HUES64 (cell line): ENCODE measurements around the gene HORMAD2. TPM values are rescaled to one million over a fixed set of nuclear protein-coding genes. Genes with fewer than 3 reads are reported as not detected.

Experiments used
- H3K27ac ChIP-seq: 2 replicates; pipeline ENCODE4 v1.7.0; 2013; ENCODE audit warnings: low read depth, low read length, inconsistent platforms
- H3K27me3 ChIP-seq: 2 replicates; pipeline ENCODE4 v1.6.1; 2013; ENCODE audit warnings: mild to moderate bottlenecking, low read length; ENCODE audit not compliant: insufficient read depth
- H3K36me3 ChIP-seq: 2 replicates; pipeline ENCODE4 v1.6.1; 2013; ENCODE audit warnings: mild to moderate bottlenecking, low read length; ENCODE audit not compliant: insufficient read depth
- H3K4me1 ChIP-seq: 2 replicates; pipeline ENCODE4 v1.6.1; 2013; ENCODE audit warnings: mild to moderate bottlenecking, low read length, moderate library complexity; ENCODE audit not compliant: insufficient read depth
- H3K4me3 ChIP-seq: 2 replicates; pipeline ENCODE4 v1.5.1; 2013; ENCODE audit warnings: mild to moderate bottlenecking, low read length, moderate library complexity
- H3K9ac ChIP-seq: 2 replicates; pipeline ENCODE4 v1.6.1; 2013; ENCODE audit warnings: mild to moderate bottlenecking, low read depth, low read length
- H3K9me3 ChIP-seq: 2 replicates; pipeline ENCODE4 v1.6.1; 2013; ENCODE audit warnings: low read depth, low read length; ENCODE audit not compliant: insufficient read depth
- WGBS: fragments of 150-250, 120-280 bp; methylation state at CpG from one replicate; pipeline ENCODE4 v1.1.7; 2013; ENCODE audit warnings: missing lambda C conversion rate; 5-methylcytosine and 5-hydroxymethylcytosine counted together
- polyA plus RNA-seq, 2 experiments: library from polyadenylated mRNA; stranded (reverse); fragments of 50-300 nt; gene quantifications; one replicate each; pipeline ENCODE4 v1.2.3, GENCODE V29; 2013

Gene HORMAD2, protein sequence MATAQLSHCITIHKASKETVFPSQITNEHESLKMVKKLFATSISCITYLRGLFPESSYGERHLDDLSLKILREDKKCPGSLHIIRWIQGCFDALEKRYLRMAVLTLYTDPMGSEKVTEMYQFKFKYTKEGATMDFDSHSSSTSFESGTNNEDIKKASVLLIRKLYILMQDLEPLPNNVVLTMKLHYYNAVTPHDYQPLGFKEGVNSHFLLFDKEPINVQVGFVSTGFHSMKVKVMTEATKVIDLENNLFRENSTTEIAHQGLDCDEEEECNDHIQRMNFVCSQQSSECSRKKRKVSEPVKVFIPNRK
- polyA plus RNA-seq (2013, experiment 1 of 2), result not detected
- polyA plus RNA-seq (2013, experiment 2 of 2), result not detected

DNA sequence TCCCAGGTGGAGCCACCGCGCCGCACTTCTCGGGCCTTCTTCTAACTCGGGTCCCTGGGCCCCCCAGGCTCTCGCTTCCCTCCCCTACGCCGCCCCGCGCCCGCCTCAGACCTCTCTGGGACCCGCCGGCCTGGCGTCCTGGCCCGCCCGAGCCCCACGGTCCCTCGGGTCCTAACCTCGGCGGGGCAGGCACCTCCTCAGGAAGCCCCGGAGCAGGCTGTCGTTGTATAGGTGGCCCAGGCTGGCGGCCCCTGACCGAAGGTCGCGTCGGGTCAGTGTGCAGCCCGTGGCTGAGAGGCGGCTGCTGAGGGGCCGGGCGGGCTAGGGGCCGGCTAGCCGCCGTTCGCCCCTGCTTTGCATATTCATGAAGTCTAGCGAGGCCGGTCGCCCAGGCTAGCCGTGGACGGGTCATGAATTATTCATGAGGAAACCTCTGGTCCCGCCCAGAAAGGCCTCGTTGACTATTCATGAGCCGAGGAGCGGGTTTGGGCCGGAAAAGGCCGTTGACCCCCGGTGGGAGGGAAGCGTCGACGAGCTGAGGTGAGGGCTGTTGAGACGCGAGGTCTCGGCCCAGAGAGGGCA lies at the start of gene HORMAD2:
HORMAD2 (plus strand) TSS at position 513 of the 582 bp plus-strand sequence. CDS start 13,489 bp downstream, outside the sequence.
- no peak within 1 kb of the TSS for H3K27ac ChIP-seq
- H3K36me3 ChIP-seq, result no peaks in the 10 kb centered on the region
- peak within 1 kb of the TSS; percentile 47 for H3K4me3 ChIP-seq
- peaks cover 2% of the 10 kb centered on the region; the same call in 1 of the 2 replicates for H3K27me3 ChIP-seq
- 44% methylated on average over 53 of the region's 53 CpGs for WGBS
- peak within 1 kb of the TSS; percentile 58; the same call in 1 of the 2 replicates for H3K9ac ChIP-seq
- no peaks in the 10 kb centered on the region for H3K9me3 ChIP-seq
- peaks cover 3% of the 10 kb centered on the region; the same call in 1 of the 2 replicates for H3K4me1 ChIP-seq

DNA sequence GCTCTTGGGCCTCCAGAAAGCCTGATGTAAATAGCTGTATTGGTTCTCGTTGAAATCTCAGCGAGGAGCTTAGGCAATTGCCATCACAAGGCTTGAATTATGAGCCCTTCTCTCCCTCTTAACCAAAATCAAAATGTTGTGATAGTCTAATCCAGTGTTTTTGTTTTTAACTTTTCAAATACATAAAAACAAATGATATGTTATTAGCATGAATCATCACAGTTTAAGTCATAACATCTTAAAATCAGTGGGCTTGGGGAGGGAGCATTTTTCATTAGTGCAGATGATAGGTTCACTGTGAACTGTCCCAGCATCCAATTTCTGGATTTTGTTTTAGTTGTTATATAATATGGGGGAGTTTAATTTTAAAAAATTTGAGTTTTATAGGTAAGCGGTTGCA lies 48.9 kb upstream of the HORMAD2 start:
- Histone ChIP-seq H3K4me3 (no peak overlapping the region), H3K27me3 (no peaks in the 10 kb centered on the region), H3K27ac (no peak overlapping the region), H3K4me1 (no peaks in the 10 kb centered on the region), H3K9ac (no peak overlapping the region), H3K36me3 (peaks cover 22% of the 10 kb centered on the region), H3K9me3 (no peaks in the 10 kb centered on the region)
- 93% methylated on average over 3 of the region's 3 CpGs for WGBS

- Histone ChIP-seq H3K4me3 (no peak overlapping the region), H3K27ac (no peak overlapping the region), H3K9me3 (no peaks in the 10 kb centered on the region), H3K27me3 (no peaks in the 10 kb centered on the region), H3K9ac (no peak overlapping the region), H3K36me3 (peaks cover 16% of the 10 kb centered on the region), H3K4me1 (no peaks in the 10 kb centered on the region)
- WGBS, result 86% methylated on average over 1 of the region's 2 CpGs
Observed at GRCh38 chr22:30031764-30032455, 48.4 kb upstream of the HORMAD2 start.

DNA sequence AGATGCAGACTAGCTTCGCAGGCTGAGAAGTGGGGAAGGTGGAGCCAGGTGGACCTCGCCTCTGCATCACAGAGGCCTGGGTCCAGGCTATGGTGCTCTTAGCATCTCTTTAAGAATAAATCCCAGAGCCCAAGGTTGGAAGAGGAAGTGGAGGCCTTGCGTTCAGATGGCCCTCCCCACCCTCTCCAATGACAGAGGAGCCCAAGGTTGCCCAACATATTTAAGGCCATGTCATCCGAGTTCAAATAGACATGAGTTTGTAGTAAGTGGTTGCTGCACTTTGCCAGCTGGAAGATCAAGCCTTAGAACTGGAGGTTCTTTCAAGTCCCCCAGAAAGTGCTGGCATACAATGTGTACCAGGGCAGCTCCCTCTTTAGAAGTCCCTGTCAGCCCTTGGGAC lies 47.1 kb upstream of the HORMAD2 start:
- 90% methylated on average over 4 of the region's 4 CpGs for WGBS

GRCh38 chr22:30033901-30034300 lies 46.4 kb upstream of the HORMAD2 start:
- no peak overlapping the region for H3K27ac ChIP-seq

More for the DNA sequence above, 47.1 kb upstream of the HORMAD2 start:
- H3K27ac ChIP-seq, result no peak overlapping the region
- no peak overlapping the region for H3K9ac ChIP-seq
- H3K27me3 ChIP-seq, result no peaks in the 10 kb centered on the region
- no peaks in the 10 kb centered on the region for H3K4me1 ChIP-seq
- H3K9me3 ChIP-seq, result no peaks in the 10 kb centered on the region
- H3K36me3 ChIP-seq, result peaks cover 4% of the 10 kb centered on the region; the same call in 1 of the 2 replicates
- H3K4me3 ChIP-seq, result no peak overlapping the region

GRCh38 chr22:30036656-30037055 lies 43.6 kb upstream of the HORMAD2 start:
- 93% methylated on average over 2 of the region's 2 CpGs for WGBS
- Histone ChIP-seq H3K27me3 (no peaks in the 10 kb centered on the region), H3K9me3 (no peaks in the 10 kb centered on the region), H3K27ac (no peak overlapping the region), H3K4me1 (no peaks in the 10 kb centered on the region), H3K4me3 (no peak overlapping the region), H3K9ac (no peak overlapping the region), H3K36me3 (no peaks in the 10 kb centered on the region)

More at GRCh38 chr22:30033901-30034300, 46.4 kb upstream of the HORMAD2 start:
- no peak overlapping the region for H3K9ac ChIP-seq
- H3K9me3 ChIP-seq, result no peaks in the 10 kb centered on the region
- WGBS, result 78% methylated on average over 5 of the region's 5 CpGs
- H3K27me3 ChIP-seq, result no peaks in the 10 kb centered on the region
- no peaks in the 10 kb centered on the region for H3K36me3 ChIP-seq
- no peaks in the 10 kb centered on the region for H3K4me1 ChIP-seq
- no peak overlapping the region for H3K4me3 ChIP-seq

GRCh38 chr22:30038219-30038618 lies 42.0 kb upstream of the HORMAD2 start:
- WGBS, result 78% methylated on average over 3 of the region's 3 CpGs
- H3K4me3 ChIP-seq, result no peak overlapping the region
- no peaks in the 10 kb centered on the region for H3K36me3 ChIP-seq
- H3K27me3 ChIP-seq, result no peaks in the 10 kb centered on the region
- no peaks in the 10 kb centered on the region for H3K4me1 ChIP-seq
- no peak overlapping the region for H3K9ac ChIP-seq
- no peaks in the 10 kb centered on the region for H3K9me3 ChIP-seq
- no peak overlapping the region for H3K27ac ChIP-seq

DNA sequence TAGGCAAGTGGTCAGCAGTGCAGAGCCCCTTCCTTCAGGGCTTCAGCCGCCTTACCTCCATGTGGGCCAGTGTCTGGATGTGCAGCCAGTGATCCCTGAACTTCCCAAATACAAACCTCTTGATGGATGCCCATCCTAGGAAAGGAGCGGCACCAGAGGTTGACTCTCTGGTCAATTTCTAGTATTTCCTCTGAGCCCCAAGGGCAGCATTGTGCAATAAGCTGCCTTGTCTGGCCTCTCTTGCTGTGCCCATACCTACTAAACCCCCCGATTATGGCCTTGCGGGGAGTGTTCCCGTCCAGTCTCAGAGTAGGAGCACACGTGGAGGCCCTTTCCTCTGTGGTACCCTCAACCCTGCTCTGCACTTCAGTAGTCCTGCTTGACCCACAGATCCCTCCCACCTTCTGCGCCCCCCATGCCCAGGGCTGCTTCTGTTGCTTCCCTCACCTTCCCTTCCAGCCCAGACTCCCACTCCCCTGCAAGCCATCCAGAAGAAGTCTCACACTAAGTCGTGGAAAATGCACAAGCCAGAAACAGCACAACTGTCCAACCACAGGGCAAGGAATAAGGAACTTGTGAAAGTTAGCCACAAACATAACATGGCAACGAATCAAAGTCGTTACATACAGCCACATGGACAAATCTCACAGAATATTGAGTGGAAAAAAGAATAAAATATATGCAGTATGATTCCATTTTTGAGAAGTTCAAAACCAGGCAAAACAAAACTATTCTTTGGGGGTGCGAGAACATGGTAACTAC lies 39.6 kb upstream of the HORMAD2 start:
- no peaks in the 10 kb centered on the region for H3K4me1 ChIP-seq
- 90% methylated on average over 11 of the region's 11 CpGs for WGBS
- no peaks in the 10 kb centered on the region for H3K27me3 ChIP-seq
- H3K36me3 ChIP-seq, result no peaks in the 10 kb centered on the region
- no peaks in the 10 kb centered on the region for H3K9me3 ChIP-seq
- no peak overlapping the region for H3K4me3 ChIP-seq
- H3K27ac ChIP-seq, result no peak overlapping the region
- H3K9ac ChIP-seq, result no peak overlapping the region

GRCh38 chr22:30041475-30041874 lies 38.8 kb upstream of the HORMAD2 start:
- Histone ChIP-seq H3K9me3 (no peaks in the 10 kb centered on the region), H3K27me3 (no peaks in the 10 kb centered on the region), H3K36me3 (no peaks in the 10 kb centered on the region), H3K4me1 (no peaks in the 10 kb centered on the region), H3K27ac (no peak overlapping the region), H3K4me3 (no peak overlapping the region), H3K9ac (no peak overlapping the region)
- WGBS, result 90% methylated on average over 2 of the region's 2 CpGs

GRCh38 chr22:30041881-30042280 lies 38.4 kb upstream of the HORMAD2 start:
- H3K4me1 ChIP-seq, result no peaks in the 10 kb centered on the region
- WGBS, result 97% methylated on average over 2 of the region's 2 CpGs
- H3K9ac ChIP-seq, result no peak overlapping the region
- H3K36me3 ChIP-seq, result no peaks in the 10 kb centered on the region
- H3K27ac ChIP-seq, result no peak overlapping the region
- H3K27me3 ChIP-seq, result no peaks in the 10 kb centered on the region
- no peak overlapping the region for H3K4me3 ChIP-seq
- no peaks in the 10 kb centered on the region for H3K9me3 ChIP-seq
